ENCODE measurements around the gene EPHA6. TPM values are rescaled to one million over a fixed set of nuclear protein-coding genes. Genes with fewer than 3 reads are reported as not detected.

The EPHA6 gene
- total RNA-seq, 2 experiments from 2014 or later: not detected

DNA sequence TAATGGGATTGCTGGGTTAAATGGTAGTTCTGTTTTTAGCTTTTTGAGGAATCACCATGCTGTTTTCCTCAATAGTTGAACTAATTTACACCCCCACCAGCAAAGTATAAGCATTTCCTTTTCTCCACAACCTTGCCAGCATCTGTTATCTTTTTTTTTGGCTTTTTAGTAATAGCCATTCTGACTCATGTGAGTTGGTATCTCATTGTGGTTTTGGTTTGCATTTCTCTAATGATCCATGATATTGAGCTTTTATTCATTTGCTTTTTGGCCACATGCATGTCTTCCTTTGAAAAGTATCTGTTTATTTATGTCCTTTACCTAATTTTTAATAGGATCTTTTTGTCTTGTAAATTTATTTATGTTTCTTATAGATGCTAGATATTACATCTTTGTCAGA, 288.2 kb downstream of the EPHA6 start:
- Mint-ChIP-seq H3K9me3 (peaks cover 2% of the 10 kb centered on the region), H3K27ac (no peak overlapping the region), H3K36me3 (ENCODE audit: low read depth) (no peaks in the 10 kb centered on the region), H3K27me3 (no peaks in the 10 kb centered on the region), H3K4me1 (no peaks in the 10 kb centered on the region), H3K4me3 (no peak overlapping the region)
- ChIA-PET CTCF (interaction anchor here (0.6 kb wide), 1 partner anchor 82 kb away, joined by 3 read pairs; no protein-coding TSS in a partner anchor), POLR2A (no interaction called here)
- no peak for DNase-seq

DNA sequence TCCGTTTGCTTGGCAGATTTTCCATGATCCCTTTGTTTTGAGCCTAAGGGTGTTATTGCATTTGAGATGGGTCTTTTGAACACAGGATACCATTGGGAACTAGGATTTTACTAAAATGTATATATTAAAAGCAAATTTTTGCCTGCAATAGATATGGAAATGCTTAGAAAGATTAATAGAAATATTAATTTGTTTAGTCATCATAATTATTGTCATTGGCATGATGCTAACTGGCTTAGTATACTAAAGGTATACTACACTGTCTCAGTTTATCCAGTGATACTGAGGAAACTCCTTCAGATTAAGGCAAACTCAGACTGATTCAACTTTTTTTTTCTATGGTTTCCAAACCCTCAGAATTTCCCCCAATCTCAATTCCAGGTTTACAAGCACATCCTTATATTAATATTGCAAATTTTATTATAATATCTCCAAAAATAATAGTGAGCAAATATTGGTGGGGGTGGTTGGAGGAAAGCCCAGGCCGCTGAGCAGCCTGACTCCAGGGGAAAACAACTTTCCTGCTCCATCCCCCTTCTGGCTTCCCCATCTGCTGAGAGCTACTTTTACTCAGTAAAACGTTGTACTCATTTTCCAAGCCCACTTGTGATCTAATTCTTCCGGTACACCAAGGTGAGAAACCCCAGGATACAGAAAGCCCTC, 291.7 kb downstream of the EPHA6 start:
- no peak overlapping the region for H3K4me3 Mint-ChIP-seq
- peaks cover 2% of the 10 kb centered on the region for H3K9me3 Mint-ChIP-seq

DNA sequence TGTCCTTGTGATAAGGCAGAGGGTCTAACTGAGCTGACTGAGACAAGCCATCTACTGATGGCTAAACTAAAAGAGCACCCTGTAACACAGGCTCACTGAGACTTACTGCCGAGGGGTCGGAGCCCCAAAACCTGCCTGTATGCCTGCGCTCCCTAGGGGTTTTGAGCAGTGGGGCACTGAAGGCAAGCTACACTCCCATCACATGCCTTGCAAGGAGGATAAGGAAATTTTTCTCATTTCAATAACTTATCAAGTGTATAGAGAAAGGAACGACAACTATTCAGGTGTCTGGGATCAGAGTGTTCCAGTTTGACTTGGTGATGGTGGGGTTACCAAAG, 292.2 kb downstream of the EPHA6 start:
- POLR2A ChIA-PET: no interaction called here
- H3K36me3 Mint-ChIP-seq (ENCODE audit: low read depth): no peaks in the 10 kb centered on the region
- DNase-seq: no peak
- no peaks in the 10 kb centered on the region for H3K27me3 Mint-ChIP-seq
- H3K9me3 Mint-ChIP-seq: peaks cover 2% of the 10 kb centered on the region
- H3K27ac Mint-ChIP-seq: no peak overlapping the region
- CTCF ChIA-PET: no interaction called here
- no peak overlapping the region for H3K4me3 Mint-ChIP-seq
- no peaks in the 10 kb centered on the region for H3K4me1 Mint-ChIP-seq

More for the DNA sequence above, 291.7 kb downstream of the EPHA6 start:
- Mint-ChIP-seq H3K36me3 (ENCODE audit: low read depth) (no peaks in the 10 kb centered on the region), H3K4me1 (no peaks in the 10 kb centered on the region), H3K27ac (no peak overlapping the region), H3K27me3 (no peaks in the 10 kb centered on the region)
- POLR2A ChIA-PET: no interaction called here
- CTCF ChIA-PET: no interaction called here
- no peak for DNase-seq

DNA sequence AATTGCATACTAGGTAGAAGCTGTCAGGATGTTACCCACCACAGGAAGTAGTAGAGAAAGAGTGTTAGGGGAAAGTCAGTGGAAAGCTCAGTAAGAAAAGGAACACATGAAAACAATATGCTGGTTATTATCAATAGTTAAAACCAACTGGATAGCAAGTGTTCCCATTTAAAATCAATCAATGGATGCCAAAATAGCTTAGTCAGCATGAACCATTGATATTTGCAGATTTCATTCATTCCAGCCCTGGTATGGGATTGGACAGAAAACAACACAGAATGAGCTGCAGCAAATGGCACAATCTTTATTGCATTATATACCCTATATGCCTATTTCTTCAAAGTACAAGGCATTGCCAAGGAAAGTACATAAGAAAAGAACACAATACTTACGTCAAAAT, 293.7 kb downstream of the EPHA6 start:
- ChIA-PET CTCF (no interaction called here), POLR2A (no interaction called here)
- no peaks in the 10 kb centered on the region for H3K4me1 Mint-ChIP-seq
- H3K27ac Mint-ChIP-seq: no peak overlapping the region
- peaks cover 2% of the 10 kb centered on the region for H3K9me3 Mint-ChIP-seq
- no peaks in the 10 kb centered on the region for H3K27me3 Mint-ChIP-seq
- H3K4me3 Mint-ChIP-seq: no peak overlapping the region
- DNase-seq: no peak
- H3K36me3 Mint-ChIP-seq (ENCODE audit: low read depth): no peaks in the 10 kb centered on the region

DNA sequence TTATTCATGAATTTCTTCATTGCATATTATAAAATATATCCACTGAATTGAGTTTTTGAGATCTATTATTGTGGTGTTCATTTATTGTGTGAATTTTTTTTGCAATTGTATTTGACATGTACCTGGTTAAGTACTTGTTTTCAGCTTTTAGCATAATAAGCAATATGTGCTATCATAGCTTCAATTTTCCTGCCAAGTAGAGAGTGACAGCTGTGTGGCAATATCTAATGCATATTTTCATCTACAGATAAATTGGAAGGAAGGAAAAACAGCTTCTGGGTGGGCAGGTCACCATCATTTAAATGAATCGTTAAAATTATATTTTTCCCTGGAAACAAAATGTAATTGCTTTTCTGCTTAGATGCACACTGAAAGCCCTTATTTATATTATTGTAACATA, 296.9 kb downstream of the EPHA6 start:
- Mint-ChIP-seq H3K36me3 (ENCODE audit: low read depth) (no peaks in the 10 kb centered on the region), H3K27ac (no peak overlapping the region), H3K9me3 (no peaks in the 10 kb centered on the region), H3K4me3 (no peak overlapping the region), H3K4me1 (no peaks in the 10 kb centered on the region), H3K27me3 (no peaks in the 10 kb centered on the region)
- DNase-seq: no peak
- ChIA-PET CTCF (no interaction called here), POLR2A (no interaction called here)

DNA sequence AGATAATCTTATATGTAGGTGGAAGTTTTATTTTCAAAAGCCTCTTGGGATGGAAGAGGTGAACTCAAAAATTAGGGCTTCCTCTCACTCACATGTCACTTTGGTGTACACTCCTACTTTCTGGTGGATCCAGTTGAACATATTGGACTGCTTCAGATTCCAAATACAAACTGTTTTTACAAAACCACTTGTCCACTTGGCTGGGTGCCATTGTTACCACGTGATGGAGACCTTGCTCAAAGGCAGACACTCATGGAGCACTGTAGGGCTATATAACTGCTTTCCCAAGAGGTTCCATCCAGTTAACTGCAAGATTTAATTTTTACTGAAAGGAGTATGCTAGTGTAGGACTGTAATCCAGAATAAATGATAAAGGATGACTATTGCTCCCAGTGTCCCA, 307.0 kb downstream of the EPHA6 start:
- no peak for DNase-seq
- POLR2A ChIA-PET: no interaction called here
- Mint-ChIP-seq H3K36me3 (ENCODE audit: low read depth) (no peaks in the 10 kb centered on the region), H3K27ac (no peak overlapping the region), H3K9me3 (no peaks in the 10 kb centered on the region), H3K27me3 (no peaks in the 10 kb centered on the region), H3K4me1 (no peaks in the 10 kb centered on the region), H3K4me3 (no peak overlapping the region)
- CTCF ChIA-PET: no interaction called here

DNA sequence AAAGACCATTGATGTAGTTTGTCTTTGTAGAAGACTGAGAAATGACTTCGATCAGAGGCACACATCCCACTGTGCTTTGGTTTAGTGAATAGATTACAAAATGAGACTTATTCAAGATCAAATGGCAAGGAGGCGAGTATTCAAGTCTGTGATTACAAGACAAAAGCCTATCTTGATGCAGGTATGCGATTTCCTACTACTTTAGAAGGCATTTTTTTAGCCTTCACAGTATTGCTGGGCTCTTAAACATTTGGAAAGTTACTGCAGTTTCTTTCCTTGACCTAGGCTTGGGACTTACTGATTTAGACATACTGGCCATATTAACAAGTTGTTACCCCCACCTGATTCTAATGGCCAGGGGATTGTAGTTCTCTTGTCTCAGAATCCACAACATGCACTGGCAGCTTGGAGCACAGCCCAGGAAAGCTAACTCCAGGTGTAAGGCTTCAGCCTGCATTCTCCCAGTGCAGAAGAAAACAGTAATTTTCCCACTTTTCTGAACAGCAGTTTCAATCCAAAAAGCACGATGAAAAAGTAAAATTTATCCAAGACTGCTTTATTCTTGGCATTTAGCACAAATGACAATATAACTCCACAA, 311.6 kb downstream of the EPHA6 start:
- Mint-ChIP-seq H3K27ac (no peak overlapping the region), H3K4me1 (no peaks in the 10 kb centered on the region), H3K9me3 (no peaks in the 10 kb centered on the region), H3K36me3 (ENCODE audit: low read depth) (no peaks in the 10 kb centered on the region), H3K27me3 (no peaks in the 10 kb centered on the region), H3K4me3 (no peak overlapping the region)
- ChIA-PET POLR2A (no interaction called here), CTCF (no interaction called here)
- no peak for DNase-seq

DNA sequence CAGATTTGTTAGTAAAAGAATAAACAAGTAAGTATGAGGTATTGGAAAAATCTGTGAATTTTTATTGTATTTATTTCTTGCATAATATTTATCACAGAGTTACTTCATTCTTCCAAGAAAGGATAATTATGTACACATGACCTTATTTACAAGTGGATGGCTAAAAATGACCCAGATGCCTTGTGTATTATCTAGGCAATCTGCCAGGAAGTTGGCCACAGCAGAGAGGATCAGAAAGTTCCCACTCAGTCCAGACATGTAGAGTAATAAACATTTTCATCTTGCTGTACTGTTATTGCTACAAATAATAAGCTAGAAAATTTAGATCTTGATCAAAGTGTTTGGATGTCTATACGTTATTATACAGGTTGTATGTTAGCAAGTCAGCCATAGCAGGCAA, 317.1 kb downstream of the EPHA6 start:
- CTCF ChIA-PET: no interaction called here
- POLR2A ChIA-PET: no interaction called here
- no peak overlapping the region for H3K27ac Mint-ChIP-seq

DNA sequence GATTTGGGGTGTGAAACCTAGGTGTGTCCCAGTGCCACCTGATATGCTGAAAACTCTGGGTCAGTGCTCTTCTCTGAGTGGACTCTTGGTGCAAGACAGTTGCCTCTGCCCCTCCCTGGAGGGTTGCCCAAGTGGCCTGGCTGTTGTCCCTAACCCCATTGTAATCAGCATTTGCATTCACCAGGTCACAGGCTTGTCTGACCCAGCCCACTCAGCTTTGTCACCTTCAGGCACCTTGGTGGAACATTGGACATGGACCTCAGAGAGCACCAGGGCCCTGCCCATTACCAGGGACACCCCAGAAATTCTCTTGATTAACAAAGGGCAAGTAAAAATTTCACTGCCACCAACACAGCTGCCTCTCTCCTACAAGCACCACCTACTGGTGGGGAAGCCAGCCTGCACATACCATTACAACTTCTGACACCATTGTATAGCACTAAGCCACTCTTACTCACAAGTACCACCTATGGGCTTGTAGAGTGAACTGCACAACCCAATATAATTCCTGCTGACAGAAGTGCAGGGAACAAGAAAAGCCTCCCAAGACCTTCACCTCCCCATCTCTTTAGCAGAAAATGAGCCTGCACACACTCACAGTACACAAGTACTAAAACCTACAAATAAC, 324.6 kb downstream of the EPHA6 start:
- H3K27me3 Mint-ChIP-seq: no peaks in the 10 kb centered on the region

More for the DNA sequence above, 317.1 kb downstream of the EPHA6 start:
- Mint-ChIP-seq H3K4me1 (no peaks in the 10 kb centered on the region), H3K9me3 (no peaks in the 10 kb centered on the region), H3K4me3 (no peak overlapping the region), H3K27me3 (no peaks in the 10 kb centered on the region), H3K36me3 (ENCODE audit: low read depth) (no peaks in the 10 kb centered on the region)
- DNase-seq: no peak

DNA sequence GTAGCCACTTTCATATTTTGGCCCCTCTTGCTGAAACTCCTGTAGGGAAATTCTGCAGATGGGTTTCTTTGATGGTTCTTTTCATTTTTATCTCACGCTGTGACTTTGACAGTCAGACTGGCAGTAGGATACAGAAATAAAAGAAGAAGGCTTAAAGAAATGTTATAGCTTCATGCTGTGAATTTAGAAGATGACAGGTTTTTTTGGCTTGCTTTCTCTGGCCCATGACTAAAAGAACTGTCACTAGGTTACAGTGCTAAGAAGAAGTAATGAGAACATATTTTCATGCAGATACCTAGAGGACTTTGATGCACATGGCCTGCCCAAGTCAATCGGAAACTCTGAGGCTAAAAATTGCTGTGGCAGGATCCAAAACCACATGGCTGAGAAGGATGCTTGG, 334.5 kb downstream of the EPHA6 start:
- POLR2A ChIA-PET: no interaction called here
- no peaks in the 10 kb centered on the region for H3K36me3 Mint-ChIP-seq (ENCODE audit: low read depth)
- CTCF ChIA-PET: no interaction called here
- DNase-seq: no peak
- no peaks in the 10 kb centered on the region for H3K27me3 Mint-ChIP-seq
- H3K9me3 Mint-ChIP-seq: no peaks in the 10 kb centered on the region
- no peak overlapping the region for H3K27ac Mint-ChIP-seq
- no peak overlapping the region for H3K4me3 Mint-ChIP-seq
- no peaks in the 10 kb centered on the region for H3K4me1 Mint-ChIP-seq

More for the DNA sequence above, 324.6 kb downstream of the EPHA6 start:
- POLR2A ChIA-PET: no interaction called here
- H3K4me3 Mint-ChIP-seq: no peak overlapping the region
- peaks cover 10% of the 10 kb centered on the region for H3K9me3 Mint-ChIP-seq
- no peak overlapping the region for H3K27ac Mint-ChIP-seq
- CTCF ChIA-PET: no interaction called here
- no peaks in the 10 kb centered on the region for H3K4me1 Mint-ChIP-seq
- no peaks in the 10 kb centered on the region for H3K36me3 Mint-ChIP-seq (ENCODE audit: low read depth)
- no peak for DNase-seq

DNA sequence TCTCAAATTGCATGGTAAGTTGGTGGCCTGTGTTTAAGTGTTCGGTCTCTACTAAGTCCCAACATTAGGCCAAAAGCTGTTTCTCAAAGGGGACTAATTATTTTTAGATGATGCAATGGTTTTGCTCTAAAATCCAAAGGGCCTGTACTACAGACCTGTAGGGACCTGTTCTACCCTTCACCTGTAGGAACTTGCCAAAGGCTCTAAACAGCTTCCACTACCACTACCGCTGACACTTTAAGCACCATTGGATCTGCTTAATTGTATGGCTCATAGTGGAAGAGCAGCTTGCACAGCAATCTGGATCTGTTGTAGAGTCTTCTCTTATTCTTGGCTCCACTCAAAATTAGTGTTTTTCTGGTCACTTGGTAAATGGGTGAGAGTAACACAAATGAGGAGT, 346.8 kb downstream of the EPHA6 start:
- Mint-ChIP-seq H3K9me3 (peaks cover 2% of the 10 kb centered on the region), H3K4me3 (no peak overlapping the region), H3K4me1 (no peaks in the 10 kb centered on the region), H3K36me3 (ENCODE audit: low read depth) (no peaks in the 10 kb centered on the region), H3K27me3 (no peaks in the 10 kb centered on the region), H3K27ac (no peak overlapping the region)
- POLR2A ChIA-PET: no interaction called here
- CTCF ChIA-PET: no interaction called here
- DNase-seq: no peak

DNA sequence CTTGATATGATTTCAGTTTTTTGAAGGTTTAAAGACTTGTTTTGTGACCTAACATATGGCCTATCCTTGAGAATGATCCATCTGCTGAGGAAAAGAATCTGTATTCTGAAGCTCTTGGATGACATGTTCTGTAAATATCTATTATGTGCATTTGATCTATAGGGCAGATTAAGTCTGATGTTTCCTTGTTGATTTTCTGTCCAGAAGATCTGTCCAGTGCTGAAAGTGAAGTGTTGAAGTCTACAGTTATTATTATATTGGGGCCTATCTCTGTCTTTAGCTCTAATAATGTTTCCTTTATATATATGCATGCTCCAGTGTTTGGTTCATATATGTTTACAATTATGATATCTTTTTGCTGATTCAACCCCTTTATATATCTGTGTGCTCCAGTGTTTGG, 362.8 kb downstream of the EPHA6 start:
- no peaks in the 10 kb centered on the region for H3K36me3 Mint-ChIP-seq (ENCODE audit: low read depth)
- ChIA-PET CTCF (no interaction called here), POLR2A (no interaction called here)
- H3K9me3 Mint-ChIP-seq: peaks cover 6% of the 10 kb centered on the region
- no peak overlapping the region for H3K4me3 Mint-ChIP-seq
- H3K27ac Mint-ChIP-seq: no peak overlapping the region
- DNase-seq: no peak
- H3K27me3 Mint-ChIP-seq: no peaks in the 10 kb centered on the region
- no peaks in the 10 kb centered on the region for H3K4me1 Mint-ChIP-seq

DNA sequence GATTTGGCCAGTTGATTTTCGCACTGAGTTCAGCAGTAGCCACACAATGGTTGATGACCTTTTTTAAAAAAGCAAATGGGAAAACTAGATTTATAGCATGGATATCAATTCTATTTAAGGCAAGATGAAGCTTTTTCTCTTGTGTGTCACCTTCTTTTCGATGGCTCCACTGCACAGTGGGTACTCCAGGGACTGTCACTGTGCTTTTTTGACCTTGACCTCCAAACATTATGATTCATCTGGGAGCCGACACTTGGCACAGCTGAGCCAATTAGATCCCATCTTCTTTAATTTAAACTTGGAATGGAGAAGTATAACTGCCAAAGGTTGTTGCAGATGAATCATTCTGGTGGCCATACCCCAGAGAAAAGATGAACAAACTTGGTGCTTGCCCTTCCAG, 367.3 kb downstream of the EPHA6 start:
- Mint-ChIP-seq H3K4me1 (no peaks in the 10 kb centered on the region), H3K27ac (no peak overlapping the region), H3K27me3 (no peaks in the 10 kb centered on the region), H3K9me3 (peaks cover 8% of the 10 kb centered on the region), H3K36me3 (ENCODE audit: low read depth) (no peaks in the 10 kb centered on the region), H3K4me3 (no peak overlapping the region)
- POLR2A ChIA-PET: no interaction called here
- CTCF ChIA-PET: no interaction called here
- no peak for DNase-seq

DNA sequence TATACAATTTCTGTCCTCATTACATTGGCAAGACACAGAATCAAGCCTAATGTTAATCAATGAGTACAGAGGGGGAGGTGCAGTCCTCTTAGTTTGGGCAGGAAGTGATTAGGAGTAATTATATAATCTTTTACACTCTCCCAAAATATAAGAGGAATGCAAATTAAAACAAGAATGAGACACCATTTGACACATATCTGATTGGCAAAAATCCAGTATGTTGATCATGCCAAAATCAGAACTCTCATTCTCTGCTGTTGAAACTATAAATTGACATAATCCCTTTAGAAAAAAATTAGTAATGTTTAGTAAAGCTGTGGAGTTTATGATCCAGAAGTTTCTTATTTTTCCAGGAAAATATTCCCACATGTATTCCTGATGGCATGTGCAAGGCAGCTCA, 373.4 kb downstream of the EPHA6 start:
- Mint-ChIP-seq H3K36me3 (ENCODE audit: low read depth) (no peaks in the 10 kb centered on the region), H3K4me1 (no peaks in the 10 kb centered on the region), H3K27ac (no peak overlapping the region), H3K27me3 (no peaks in the 10 kb centered on the region), H3K4me3 (no peak overlapping the region), H3K9me3 (peaks cover 2% of the 10 kb centered on the region)
- POLR2A ChIA-PET: interaction anchor here (0.6 kb wide), 1 partner anchor 53 kb away, joined by 8 read pairs; no protein-coding TSS in a partner anchor
- CTCF ChIA-PET: no interaction called here
- DNase-seq: no peak
